Measurements from ENCODE around the gene GNAS.

GNAS gene

GRCh38 chr20:58852543-58853271, at the start of gene GNAS:
GNAS (plus strand) TSS chr20:58852716.
- peak within 1 kb of the TSS; percentile 75 for H3K4me3 ChIP-seq (replicated peaks; ENCODE audit: low read depth, low read length)
- peak; percentile 64 for TF ChIP-seq CTCF (IDR thresholded peaks at IDR 0.05; ENCODE audit: low read depth, low read length, missing control alignments)
- DNase-seq (ENCODE audit: extremely low read depth, low read depth), result no peak

GRCh38 chr20:58803533-58803932, 49.0 kb upstream of the GNAS start:
- H3K4me3 ChIP-seq (replicated peaks; ENCODE audit: low read depth, low read length), result no peak overlapping the region
- TF ChIP-seq CTCF (IDR thresholded peaks at IDR 0.05; ENCODE audit: low read depth, low read length, missing control alignments), result no peak
- no peak for DNase-seq (ENCODE audit: extremely low read depth, low read depth)

- TF ChIP-seq CTCF (IDR thresholded peaks at IDR 0.05; ENCODE audit: low read depth, low read length, missing control alignments), result no peak
Observed at GRCh38 chr20:58807801-58808200, 44.7 kb upstream of the GNAS start.

GRCh38 chr20:58808271-58809046, 44.1 kb upstream of the GNAS start:
- no peak for TF ChIP-seq CTCF (IDR thresholded peaks at IDR 0.05; ENCODE audit: low read depth, low read length, missing control alignments)
- no peak overlapping the region for H3K4me3 ChIP-seq (replicated peaks; ENCODE audit: low read depth, low read length)
- no peak for DNase-seq (ENCODE audit: extremely low read depth, low read depth)

More at GRCh38 chr20:58807801-58808200, 44.7 kb upstream of the GNAS start:
- no peak for DNase-seq (ENCODE audit: extremely low read depth, low read depth)
- no peak overlapping the region for H3K4me3 ChIP-seq (replicated peaks; ENCODE audit: low read depth, low read length)

- TF ChIP-seq CTCF (IDR thresholded peaks at IDR 0.05; ENCODE audit: low read depth, low read length, missing control alignments), result no peak
- no peak for DNase-seq (ENCODE audit: extremely low read depth, low read depth)
- no peak overlapping the region for H3K4me3 ChIP-seq (replicated peaks; ENCODE audit: low read depth, low read length)
Observed at GRCh38 chr20:58810116-58810878, 42.2 kb upstream of the GNAS start.

- DNase-seq (ENCODE audit: extremely low read depth, low read depth), result no peak
- TF ChIP-seq CTCF (IDR thresholded peaks at IDR 0.05; ENCODE audit: low read depth, low read length, missing control alignments), result no peak
- no peak overlapping the region for H3K4me3 ChIP-seq (replicated peaks; ENCODE audit: low read depth, low read length)
Observed at GRCh38 chr20:58810879-58811250, 41.7 kb upstream of the GNAS start.
